ENCODE data around the gene AIF1L.

Gene AIF1L

DNA sequence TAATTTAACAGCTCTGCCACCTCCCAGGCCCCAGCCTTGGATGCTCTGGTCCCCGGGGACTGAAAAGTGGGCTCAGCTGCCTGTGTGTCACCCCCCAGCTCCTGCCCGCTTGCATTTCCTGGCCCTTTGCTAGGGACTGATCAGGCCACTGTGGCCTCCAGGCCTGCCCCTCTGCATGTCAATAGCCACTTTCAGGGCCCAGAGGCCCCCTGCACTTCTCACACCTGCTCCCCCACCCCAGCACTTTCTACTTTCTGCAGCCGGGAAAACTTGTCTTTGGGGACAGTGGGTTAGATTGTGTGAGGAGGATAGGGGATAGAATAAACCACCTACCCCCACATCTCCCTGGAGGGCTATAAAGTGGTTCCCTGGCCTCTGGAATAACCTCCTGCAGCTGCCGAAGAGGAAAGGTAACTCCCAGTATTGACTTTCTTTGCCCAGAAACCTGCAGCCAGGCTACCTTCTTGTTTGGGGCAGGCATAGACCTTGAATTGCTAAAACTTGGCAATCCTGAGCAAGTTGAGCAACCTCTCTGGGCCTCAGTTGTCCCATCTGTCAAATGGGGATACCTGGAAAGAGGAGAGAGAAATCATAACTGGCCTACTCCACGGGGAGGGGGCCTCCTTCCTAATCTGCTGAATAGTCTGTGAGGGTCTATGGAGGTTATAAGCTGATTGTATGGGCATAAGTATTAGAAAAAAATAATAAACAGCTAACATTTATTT lies 7.8 kb downstream of the AIF1L start:
- TF ChIP-seq, protein P1, sequence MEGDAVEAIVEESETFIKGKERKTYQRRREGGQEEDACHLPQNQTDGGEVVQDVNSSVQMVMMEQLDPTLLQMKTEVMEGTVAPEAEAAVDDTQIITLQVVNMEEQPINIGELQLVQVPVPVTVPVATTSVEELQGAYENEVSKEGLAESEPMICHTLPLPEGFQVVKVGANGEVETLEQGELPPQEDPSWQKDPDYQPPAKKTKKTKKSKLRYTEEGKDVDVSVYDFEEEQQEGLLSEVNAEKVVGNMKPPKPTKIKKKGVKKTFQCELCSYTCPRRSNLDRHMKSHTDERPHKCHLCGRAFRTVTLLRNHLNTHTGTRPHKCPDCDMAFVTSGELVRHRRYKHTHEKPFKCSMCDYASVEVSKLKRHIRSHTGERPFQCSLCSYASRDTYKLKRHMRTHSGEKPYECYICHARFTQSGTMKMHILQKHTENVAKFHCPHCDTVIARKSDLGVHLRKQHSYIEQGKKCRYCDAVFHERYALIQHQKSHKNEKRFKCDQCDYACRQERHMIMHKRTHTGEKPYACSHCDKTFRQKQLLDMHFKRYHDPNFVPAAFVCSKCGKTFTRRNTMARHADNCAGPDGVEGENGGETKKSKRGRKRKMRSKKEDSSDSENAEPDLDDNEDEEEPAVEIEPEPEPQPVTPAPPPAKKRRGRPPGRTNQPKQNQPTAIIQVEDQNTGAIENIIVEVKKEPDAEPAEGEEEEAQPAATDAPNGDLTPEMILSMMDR (IDR thresholded peaks at IDR 0.05) = no peak

DNA sequence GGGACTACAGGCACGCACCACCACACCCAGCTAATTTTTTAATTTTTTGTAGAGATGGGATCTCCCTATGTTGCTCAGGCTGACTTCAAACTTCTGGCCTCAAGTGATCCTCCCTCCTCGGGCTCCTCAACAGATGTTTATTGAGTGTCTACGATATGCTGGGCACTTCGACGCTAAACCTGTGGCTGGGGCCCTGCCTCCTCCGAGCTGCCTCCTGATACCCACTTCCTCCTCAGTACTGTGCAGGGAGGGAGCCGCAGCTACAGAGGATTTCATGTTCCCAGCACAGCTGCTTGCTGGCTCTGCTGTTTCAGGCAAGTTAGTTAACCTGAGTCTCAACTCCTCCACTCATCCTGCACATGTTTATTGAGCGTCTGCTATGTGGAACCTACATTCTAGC lies 9.6 kb downstream of the AIF1L start:
- TF ChIP-seq, protein P1 (IDR thresholded peaks at IDR 0.05) = no peak

DNA sequence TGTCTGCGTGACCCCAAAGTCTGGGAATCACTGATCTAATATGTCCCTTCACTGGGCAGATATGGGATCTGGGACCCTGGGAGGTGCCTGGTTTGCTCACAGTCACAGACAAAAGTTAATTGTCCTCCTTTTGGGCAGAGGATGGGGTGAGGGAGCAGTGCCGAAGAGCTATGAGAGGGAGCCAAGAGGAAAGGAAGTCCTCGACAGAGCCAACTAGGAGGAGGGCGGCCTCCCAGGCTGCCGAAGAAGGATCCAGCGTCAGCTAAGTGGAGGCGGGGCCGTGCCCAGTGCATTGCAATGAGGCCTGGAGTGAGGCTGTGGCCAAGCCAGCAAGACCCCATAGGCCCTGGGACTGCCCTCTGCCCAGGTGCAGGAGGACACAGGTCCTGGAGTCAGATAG lies 11.4 kb downstream of the AIF1L start:
- TF ChIP-seq, protein P1 (IDR thresholded peaks at IDR 0.05) = no peak

DNA sequence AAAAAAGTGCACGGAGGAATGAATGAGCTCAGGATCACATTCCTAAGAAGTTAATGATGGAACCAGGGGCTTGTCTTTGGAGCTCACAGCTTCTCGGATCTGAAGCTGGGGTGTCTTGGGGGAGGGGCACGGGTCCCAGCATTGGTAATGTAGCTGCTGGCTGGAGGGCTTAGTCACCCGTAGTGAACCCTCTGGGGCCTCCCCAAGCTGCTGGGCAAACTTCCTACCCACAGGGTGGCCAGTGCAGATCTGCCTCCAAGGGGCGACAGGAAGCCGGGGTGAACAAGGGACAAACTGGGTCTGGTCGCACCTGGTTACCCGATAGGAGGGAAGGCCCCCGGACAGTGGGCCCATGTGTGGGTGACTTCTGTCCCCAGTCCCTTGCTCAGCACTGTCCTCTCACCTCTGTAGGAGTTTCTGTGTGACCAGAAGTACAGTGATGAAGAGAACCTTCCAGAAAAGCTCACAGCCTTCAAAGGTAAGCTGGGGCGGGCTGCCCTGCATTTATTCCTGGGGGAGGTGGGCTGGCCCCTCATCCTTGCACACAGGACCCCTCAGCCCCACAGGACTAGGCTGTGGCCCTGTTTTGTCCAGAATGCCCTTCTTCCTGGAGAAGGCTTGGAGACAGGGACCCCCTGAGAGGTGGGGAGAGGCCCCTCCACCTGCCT lies 15.0 kb downstream of the AIF1L start:
- TF ChIP-seq, protein P1 (IDR thresholded peaks at IDR 0.05) = no peak

DNA sequence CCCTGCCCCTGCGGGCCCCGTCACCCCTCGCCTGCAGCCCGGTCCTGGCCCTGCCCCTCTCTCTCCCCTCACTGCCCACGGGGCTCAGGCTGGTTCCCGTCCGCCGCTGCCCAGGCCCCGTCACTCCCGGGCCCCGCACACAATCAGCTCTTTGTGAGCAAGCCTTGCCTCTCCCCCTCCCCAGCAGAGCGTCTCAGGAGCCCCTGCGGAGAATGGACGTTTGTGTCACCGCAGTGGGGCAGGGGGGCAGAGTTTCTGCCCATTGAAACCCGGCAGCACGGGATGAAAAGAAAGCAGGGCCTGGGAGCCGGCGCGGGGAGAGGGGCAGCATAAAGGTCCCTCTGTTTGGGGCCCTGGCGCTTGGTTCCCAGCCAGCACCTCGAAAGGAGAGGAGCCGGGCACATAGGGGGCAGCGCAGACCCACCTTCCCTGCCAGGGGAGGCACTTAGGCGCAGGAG lies 15.6 kb downstream of the AIF1L start:
- TF ChIP-seq, protein P1 (IDR thresholded peaks at IDR 0.05) = no peak

DNA sequence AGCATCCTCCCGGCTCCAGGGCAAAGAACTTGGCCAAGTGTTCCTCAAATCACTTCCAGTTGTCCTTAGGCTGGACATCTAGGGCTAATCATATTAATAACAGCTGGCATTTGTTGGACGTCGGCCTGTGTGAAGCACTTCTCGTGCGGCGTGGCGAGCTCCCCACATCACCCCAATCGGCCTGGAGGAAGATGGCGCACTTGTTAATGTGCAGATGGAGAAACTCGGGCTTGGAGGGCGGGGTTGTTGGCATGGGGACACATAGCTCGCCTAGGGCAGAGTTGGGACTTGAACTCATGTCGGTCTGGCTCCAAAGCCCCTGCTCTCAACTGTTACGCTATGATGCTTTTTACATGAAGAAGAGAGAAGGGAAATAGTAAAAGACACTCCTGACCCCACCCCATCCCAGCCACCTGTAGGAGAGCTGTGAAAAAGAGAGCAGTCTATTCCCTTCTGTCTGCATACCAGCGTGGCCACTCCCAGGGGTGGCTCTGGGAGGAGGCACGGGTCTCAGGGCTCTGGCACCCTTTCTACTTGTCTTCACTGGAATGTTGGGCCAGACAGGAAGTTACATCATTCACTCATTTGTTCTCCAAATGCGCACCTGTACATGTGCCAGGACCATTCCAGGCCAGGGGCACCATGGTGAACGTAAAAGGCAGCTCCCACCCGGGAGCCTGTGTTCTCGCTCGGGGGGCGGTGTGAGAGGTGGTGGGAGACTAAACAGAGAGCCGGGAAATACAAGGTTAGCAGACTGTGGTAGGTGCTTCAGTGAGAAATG lies 16.2 kb downstream of the AIF1L start:
- TF ChIP-seq, protein P1 (IDR thresholded peaks at IDR 0.05) = no peak

DNA sequence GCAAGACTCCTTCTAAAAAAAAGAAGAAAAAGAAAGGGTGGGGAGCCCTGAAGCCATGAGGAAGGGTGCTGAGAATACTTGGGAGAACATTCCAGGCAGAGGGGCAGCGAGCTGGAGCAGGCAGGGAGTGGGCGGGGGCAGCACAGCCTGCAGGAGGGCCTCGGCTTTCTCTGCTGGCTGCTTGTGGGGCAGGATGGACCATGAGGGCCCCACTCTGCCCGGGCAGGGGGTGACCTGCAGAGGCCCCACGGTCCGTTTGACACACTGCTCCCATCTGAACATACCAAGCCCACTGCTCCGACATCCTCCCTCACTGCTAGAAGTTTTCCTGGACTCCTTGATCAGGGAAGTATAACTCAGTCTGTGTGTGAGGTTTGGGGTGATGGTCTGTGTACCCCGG lies 17.3 kb downstream of the AIF1L start:
- TF ChIP-seq, protein P1 (IDR thresholded peaks at IDR 0.05) = no peak
